ENCODE data around the gene CCDC137. TPM values are rescaled to one million over a fixed set of nuclear protein-coding genes. Genes with fewer than 3 reads are reported as not detected.

Gene CCDC137
- total and polyA plus RNA-seq, 2 donors (not counting 1 experiment from before 2014, with no cell fraction given), result 6.9 to 9.8 TPM

- Histone ChIP-seq H3K9me3 (ENCODE audit: control insufficient read depth, insufficient read depth, low read depth, low read length) (no peaks in the 10 kb centered on the region), H3K9ac (ENCODE audit: insufficient read depth, low read length) (no peak overlapping the region), H3K27me3 (ENCODE audit: control insufficient read depth, insufficient read depth, low read length) (no peaks in the 10 kb centered on the region), H3K79me2 (ENCODE audit: control insufficient read depth, insufficient read depth, low read length) (peaks cover 32% of the 10 kb centered on the region), H2AFZ (ENCODE audit: low read length) (no peak overlapping the region), H4K20me1 (ENCODE audit: control insufficient read depth, extremely low read depth, insufficient read depth, low read length) (no peaks in the 10 kb centered on the region), H3K4me1 (ENCODE audit: control insufficient read depth, extremely low read depth, insufficient read depth, low read length) (peaks cover 3% of the 10 kb centered on the region), H3K36me3 (ENCODE audit: control insufficient read depth, insufficient read depth, low read length) (peaks cover 53% of the 10 kb centered on the region), H3K4me3 (replicated peaks in 1 of 4; ENCODE audit: control extremely low read depth in 1 of 4, insufficient read depth in 1 of 4, low read depth in 3 of 4, low read length in 4 of 4) (no peak overlapping the region), H3K27ac (ENCODE audit: insufficient read depth, low read length) (no peak overlapping the region), H3K4me2 (ENCODE audit: extremely low read depth, insufficient read depth, low read length) (no peak overlapping the region)
- no peak for DNase-seq (ENCODE audit: low read depth in 2 of 2)
- TF ChIP-seq CTCF (conservative IDR thresholded peaks at IDR 0.05 in 1 of 2, IDR thresholded peaks at IDR 0.05 in 1 of 2; ENCODE audit: low read depth in 1 of 2, low read length in 2 of 2), result no peak
- TF ChIP-seq EZH2 (IDR thresholded peaks at IDR 0.05; ENCODE audit: low read length, missing control alignments), result no peak
Observed at GRCh38 chr17:81696218-81696941, 29.8 kb downstream of the CCDC137 start.

- H3K36me3 ChIP-seq (ENCODE audit: control insufficient read depth, insufficient read depth, low read length), result peaks cover 49% of the 10 kb centered on the region
Observed at GRCh38 chr17:81697261-81698044, 30.9 kb downstream of the CCDC137 start.

More at GRCh38 chr17:81697261-81698044, 30.9 kb downstream of the CCDC137 start:
- Histone ChIP-seq H3K27ac (ENCODE audit: insufficient read depth, low read length) (no peak overlapping the region), H3K4me2 (ENCODE audit: extremely low read depth, insufficient read depth, low read length) (no peak overlapping the region), H3K79me2 (ENCODE audit: control insufficient read depth, insufficient read depth, low read length) (peaks cover 38% of the 10 kb centered on the region), H3K4me3 (replicated peaks in 1 of 4; ENCODE audit: control extremely low read depth in 1 of 4, insufficient read depth in 1 of 4, low read depth in 3 of 4, low read length in 4 of 4) (no peak overlapping the region), H3K27me3 (ENCODE audit: control insufficient read depth, insufficient read depth, low read length) (no peaks in the 10 kb centered on the region), H2AFZ (ENCODE audit: low read length) (no peak overlapping the region), H3K9me3 (ENCODE audit: control insufficient read depth, insufficient read depth, low read depth, low read length) (no peaks in the 10 kb centered on the region), H3K4me1 (ENCODE audit: control insufficient read depth, extremely low read depth, insufficient read depth, low read length) (peaks cover 9% of the 10 kb centered on the region), H3K9ac (ENCODE audit: insufficient read depth, low read length) (no peak overlapping the region), H4K20me1 (ENCODE audit: control insufficient read depth, extremely low read depth, insufficient read depth, low read length) (no peaks in the 10 kb centered on the region)
- no peak for TF ChIP-seq EZH2 (IDR thresholded peaks at IDR 0.05; ENCODE audit: low read length, missing control alignments)
- no peak for TF ChIP-seq CTCF (conservative IDR thresholded peaks at IDR 0.05 in 1 of 2, IDR thresholded peaks at IDR 0.05 in 1 of 2; ENCODE audit: low read depth in 1 of 2, low read length in 2 of 2)
- DNase-seq (ENCODE audit: low read depth in 2 of 2), result no peak
